Measurements from ENCODE around the gene ETS2.

DNA sequence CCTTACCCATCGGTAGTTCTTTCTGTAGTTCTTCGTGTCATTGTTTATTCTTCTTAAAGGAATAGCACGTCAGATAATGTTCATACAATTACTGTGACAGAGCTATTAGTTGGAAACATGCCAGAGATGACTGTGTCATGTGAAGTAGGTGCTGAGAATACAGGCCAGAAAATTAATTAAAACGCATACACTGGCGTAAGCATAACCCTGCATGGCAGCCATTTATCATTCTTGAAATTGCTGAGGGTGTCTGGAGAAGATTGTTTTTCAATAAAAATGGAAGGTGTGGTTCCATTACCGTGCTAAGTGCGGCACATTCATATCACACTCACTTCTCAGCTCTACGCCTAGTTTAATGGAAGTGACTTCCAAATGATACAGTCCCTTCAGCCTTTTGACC lies 7.8 kb downstream of the ETS2 start:
- TF ChIP-seq, protein P1, sequence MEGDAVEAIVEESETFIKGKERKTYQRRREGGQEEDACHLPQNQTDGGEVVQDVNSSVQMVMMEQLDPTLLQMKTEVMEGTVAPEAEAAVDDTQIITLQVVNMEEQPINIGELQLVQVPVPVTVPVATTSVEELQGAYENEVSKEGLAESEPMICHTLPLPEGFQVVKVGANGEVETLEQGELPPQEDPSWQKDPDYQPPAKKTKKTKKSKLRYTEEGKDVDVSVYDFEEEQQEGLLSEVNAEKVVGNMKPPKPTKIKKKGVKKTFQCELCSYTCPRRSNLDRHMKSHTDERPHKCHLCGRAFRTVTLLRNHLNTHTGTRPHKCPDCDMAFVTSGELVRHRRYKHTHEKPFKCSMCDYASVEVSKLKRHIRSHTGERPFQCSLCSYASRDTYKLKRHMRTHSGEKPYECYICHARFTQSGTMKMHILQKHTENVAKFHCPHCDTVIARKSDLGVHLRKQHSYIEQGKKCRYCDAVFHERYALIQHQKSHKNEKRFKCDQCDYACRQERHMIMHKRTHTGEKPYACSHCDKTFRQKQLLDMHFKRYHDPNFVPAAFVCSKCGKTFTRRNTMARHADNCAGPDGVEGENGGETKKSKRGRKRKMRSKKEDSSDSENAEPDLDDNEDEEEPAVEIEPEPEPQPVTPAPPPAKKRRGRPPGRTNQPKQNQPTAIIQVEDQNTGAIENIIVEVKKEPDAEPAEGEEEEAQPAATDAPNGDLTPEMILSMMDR (IDR thresholded peaks at IDR 0.05): no peak
- TF ChIP-seq, protein P2, sequence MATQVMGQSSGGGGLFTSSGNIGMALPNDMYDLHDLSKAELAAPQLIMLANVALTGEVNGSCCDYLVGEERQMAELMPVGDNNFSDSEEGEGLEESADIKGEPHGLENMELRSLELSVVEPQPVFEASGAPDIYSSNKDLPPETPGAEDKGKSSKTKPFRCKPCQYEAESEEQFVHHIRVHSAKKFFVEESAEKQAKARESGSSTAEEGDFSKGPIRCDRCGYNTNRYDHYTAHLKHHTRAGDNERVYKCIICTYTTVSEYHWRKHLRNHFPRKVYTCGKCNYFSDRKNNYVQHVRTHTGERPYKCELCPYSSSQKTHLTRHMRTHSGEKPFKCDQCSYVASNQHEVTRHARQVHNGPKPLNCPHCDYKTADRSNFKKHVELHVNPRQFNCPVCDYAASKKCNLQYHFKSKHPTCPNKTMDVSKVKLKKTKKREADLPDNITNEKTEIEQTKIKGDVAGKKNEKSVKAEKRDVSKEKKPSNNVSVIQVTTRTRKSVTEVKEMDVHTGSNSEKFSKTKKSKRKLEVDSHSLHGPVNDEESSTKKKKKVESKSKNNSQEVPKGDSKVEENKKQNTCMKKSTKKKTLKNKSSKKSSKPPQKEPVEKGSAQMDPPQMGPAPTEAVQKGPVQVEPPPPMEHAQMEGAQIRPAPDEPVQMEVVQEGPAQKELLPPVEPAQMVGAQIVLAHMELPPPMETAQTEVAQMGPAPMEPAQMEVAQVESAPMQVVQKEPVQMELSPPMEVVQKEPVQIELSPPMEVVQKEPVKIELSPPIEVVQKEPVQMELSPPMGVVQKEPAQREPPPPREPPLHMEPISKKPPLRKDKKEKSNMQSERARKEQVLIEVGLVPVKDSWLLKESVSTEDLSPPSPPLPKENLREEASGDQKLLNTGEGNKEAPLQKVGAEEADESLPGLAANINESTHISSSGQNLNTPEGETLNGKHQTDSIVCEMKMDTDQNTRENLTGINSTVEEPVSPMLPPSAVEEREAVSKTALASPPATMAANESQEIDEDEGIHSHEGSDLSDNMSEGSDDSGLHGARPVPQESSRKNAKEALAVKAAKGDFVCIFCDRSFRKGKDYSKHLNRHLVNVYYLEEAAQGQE (IDR thresholded peaks at IDR 0.05; ENCODE audit: insufficient read depth in 1 of 2, low read depth in 2 of 2, low read length in 1 of 2): no peak
